Measurements from ENCODE around the gene SOX11.
"Not testable (repeated sequence)": the region's sequence is repeated elsewhere in the genome, so short reads cannot be mapped to it uniquely, and the experiment has no call there.

The SOX11 gene
- long read RNA-seq, donor 1, full-length matches to known transcripts: 65 of 65 reads
- long read RNA-seq, donor 1, partial matches to known transcripts: 0 of 65 reads
- long read RNA-seq, donor 1, other reads (novel, unspliced or antisense): 0 of 65 reads
- long read RNA-seq, donor 2, full-length matches to known transcripts: 41 of 41 reads
- long read RNA-seq, donor 2, partial matches to known transcripts: 0 of 41 reads
- long read RNA-seq, donor 2, other reads (novel, unspliced or antisense): 0 of 41 reads
- long read RNA-seq, donor 3, full-length matches to known transcripts: 41 of 41 reads
- long read RNA-seq, donor 3, partial matches to known transcripts: 0 of 41 reads
- long read RNA-seq, donor 3, other reads (novel, unspliced or antisense): 0 of 41 reads
- long read RNA-seq, donor 4, full-length matches to known transcripts: 67 of 67 reads
- long read RNA-seq, donor 4, partial matches to known transcripts: 0 of 67 reads
- long read RNA-seq, donor 4, other reads (novel, unspliced or antisense): 0 of 67 reads
- long read RNA-seq, donor 5, full-length matches to known transcripts: 73 of 73 reads
- long read RNA-seq, donor 5, partial matches to known transcripts: 0 of 73 reads
- long read RNA-seq, donor 5, other reads (novel, unspliced or antisense): 0 of 73 reads
- long read RNA-seq, donor 6, full-length matches to known transcripts: 49 of 49 reads
- long read RNA-seq, donor 6, partial matches to known transcripts: 0 of 49 reads
- long read RNA-seq, donor 6, other reads (novel, unspliced or antisense): 0 of 49 reads
- long read RNA-seq, donor 7, full-length matches to known transcripts: 112 of 112 reads
- long read RNA-seq, donor 7, partial matches to known transcripts: 0 of 112 reads
- long read RNA-seq, donor 7, other reads (novel, unspliced or antisense): 0 of 112 reads
- long read RNA-seq, donor 8, full-length matches to known transcripts: 37 of 37 reads
- long read RNA-seq, donor 8, partial matches to known transcripts: 0 of 37 reads
- long read RNA-seq, donor 8, other reads (novel, unspliced or antisense): 0 of 37 reads

DNA sequence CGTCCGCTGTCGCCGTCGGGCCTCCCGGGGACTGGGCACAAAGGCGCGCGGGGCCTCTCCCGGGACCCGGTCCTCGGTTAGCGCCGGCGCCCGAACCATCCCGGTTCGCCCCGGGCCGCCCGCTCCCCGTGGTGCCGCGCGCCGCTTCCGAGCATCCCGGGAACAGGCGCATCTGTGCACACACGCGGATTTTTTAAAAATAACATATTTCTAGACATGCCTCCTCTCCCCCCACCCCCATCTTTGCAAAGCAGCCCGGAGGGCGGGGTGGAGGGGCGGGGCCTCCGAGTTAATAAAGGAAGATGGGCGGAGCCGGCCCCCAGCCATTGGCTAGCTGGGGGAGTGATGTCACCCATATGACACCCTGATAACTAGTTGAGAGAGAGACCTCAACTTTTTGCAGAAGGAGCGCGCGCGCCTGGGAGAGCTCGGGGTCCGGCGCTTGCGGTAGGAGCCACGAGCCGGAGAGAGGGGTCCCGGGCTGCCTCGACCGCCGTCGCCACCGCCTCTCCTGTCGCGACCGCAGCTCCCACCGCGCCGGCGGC lies at the start of gene SOX11:
TSS of gene SOX11 (plus strand) at position 400 of the 545 bp plus-strand sequence. CDS start 338 bp downstream, outside the sequence.
- DNase-seq: peak; percentile 99

DNA sequence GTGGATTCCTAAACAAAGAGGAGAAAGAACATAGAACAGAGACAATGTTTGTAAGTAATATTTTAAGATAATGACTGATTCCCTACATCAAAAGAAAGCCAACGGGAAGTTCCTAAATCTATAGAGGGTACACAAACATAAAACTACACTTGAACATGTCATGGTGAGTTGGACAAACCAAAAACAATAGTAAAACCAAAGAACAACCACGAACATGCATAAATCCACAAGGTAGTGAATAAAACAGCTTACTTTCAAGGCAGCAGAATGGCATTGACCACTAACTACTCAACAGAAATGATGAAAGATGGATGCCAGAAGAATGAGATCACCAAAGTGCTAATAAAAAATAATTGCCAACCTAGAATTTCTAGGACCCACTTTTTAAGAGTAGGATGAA lies 39.5 kb upstream of the SOX11 start:
- not testable (repeated sequence) for DNase-seq

DNA sequence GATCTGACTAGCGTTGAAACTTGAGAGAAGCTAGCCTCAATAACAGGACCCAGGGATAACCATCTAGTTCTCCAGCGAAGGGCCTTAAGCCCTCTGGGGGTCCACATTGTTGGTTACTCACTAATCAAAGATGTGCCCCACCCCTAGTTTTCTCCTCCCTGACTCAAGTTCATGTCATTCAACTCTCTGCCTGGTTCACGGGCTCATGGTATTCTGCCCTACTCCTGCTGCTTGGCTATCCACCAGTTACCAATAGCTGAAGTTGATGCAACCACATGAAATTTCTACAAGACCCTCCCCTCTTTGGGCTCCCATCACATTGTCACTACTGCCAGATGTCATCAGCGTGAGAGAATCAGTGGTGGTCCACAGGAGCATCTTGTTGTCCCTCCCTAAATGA lies 38.4 kb upstream of the SOX11 start:
- not testable (repeated sequence) for DNase-seq

DNA sequence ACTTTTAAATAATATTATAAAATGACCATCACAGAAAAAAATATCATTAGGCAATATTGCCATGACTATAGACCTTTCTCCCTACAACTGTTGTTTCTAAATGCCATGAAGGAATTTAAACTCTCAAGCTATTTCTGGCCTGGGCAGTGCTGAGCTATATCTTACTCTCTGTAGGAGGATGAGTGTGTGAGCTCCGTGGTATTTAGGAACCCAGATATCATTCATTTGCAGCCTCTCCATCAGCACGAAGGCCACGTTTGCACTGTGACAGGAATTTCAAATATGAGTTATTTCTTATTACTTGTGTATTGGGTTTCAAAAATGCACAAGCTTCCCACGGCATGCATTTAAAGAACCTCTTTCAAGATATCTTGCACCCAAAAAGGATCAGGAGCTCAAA lies 35.0 kb upstream of the SOX11 start:
- no peak for DNase-seq

DNA sequence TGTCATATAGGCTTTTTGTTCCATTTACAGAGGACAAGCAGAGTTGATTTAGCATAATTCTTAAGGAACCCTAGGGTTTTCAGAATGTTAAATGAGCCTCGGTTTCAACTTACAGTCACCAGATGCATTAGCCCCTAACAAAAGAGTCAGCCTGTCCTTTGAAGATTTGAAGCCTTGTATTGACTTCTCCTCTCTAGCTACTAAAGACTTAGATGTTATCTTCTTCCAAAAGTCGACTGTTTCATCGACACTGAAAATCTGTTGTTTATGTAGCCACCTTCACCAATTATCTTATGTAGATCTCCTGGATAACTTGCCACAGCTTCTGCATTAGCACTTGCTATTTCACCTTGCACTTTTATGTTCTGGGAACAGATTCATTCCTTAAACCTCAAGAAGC lies 31.6 kb upstream of the SOX11 start:
- no peak for DNase-seq

DNA sequence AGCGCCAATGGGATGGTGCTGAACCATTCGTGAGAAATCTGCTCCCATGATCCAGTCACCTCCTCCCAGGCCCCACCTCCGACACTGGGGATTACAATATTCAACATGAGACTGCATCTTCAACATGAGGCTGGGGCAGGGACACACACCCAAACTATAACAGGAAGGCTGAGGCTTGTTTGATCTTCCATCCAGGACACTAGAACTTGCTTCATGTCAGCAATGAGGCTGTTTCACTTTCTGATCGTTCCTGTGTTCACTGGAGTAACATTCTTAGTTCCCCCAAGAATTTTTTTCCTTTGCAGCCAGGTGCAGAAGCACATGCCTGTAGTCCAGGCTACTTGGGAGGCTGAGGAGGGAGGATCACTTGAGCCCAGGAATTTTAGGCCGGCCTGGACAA lies 30.8 kb upstream of the SOX11 start:
- no peak for DNase-seq

DNA sequence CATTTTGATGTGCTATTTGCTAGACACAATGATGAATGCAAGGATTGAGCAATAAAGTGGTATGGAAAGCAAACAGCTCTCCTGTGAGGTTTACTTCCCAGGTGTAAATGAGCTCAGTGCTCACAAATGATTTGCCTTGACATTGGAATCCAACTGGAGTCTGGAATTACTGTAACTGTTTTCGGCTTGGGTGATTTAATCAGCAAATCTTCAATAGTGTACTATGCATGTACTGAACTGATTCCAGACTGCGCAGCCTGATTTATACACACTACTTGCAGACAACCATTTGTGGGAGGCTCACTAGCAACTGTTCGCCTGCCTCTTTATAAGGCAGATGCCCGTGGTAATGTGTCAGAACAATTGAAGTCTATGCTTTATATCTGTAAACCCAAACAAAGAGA lies 27.9 kb upstream of the SOX11 start:
- DNase-seq: no peak

DNA sequence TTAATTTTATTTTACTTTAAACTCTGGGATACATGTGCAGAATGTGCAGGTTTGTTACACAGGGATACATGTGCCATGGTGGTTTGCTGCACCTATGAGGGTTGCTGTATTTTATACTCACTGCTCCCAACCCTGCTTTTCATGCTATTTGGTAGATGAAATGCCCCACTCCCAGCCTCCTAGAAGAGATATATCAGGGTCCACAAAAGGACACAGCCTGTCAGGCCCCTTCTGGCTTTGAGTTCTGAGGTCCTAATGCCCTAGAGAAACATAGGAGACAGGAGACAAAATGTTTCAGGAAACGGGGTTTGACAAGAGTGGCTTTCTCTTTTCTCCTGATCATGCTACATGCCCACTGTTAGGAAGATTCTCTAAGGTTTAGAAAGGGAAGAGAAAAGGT lies 27.1 kb upstream of the SOX11 start:
- no peak for DNase-seq

DNA sequence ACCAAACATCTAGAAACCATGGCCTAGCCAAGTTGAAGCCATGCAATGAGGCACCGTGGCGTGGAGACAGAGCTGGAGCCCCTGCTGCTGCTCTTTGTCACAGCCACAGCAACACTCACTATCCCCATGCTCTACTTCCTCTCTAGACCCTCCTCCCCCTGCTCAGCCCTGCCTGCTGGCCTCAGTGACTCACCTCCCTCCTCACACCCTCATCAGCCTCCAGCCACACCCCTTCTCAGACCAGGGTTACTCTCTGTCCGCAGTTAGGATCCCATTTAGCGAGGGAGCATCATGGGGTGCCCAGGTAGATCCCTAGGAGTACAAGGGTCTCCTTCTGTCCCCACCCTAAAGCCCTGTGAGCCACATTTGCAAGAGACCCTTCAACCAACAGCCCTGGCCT lies 25.4 kb upstream of the SOX11 start:
- DNase-seq: no peak

DNA sequence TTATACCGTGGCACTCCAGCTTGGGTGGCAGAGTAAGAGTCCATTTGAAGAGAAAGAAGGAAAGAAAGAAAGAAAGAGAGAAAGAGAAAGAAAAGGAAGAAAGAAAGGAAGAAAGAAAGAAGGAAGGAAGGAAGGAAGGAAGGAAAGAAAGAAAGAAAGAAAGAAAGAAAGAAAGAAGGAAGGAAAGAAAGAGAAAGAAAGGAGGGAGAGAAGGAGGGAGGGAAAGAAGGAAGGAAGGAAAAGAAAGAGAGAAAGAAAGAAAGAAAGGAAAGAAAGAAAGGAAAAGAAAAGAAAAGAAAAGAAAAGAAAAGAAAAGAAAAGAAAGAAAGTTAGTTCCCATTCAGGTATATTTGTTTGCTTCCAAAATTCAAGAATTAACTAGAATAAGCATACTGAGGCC lies 24.5 kb upstream of the SOX11 start:
- DNase-seq: not testable (repeated sequence)

DNA sequence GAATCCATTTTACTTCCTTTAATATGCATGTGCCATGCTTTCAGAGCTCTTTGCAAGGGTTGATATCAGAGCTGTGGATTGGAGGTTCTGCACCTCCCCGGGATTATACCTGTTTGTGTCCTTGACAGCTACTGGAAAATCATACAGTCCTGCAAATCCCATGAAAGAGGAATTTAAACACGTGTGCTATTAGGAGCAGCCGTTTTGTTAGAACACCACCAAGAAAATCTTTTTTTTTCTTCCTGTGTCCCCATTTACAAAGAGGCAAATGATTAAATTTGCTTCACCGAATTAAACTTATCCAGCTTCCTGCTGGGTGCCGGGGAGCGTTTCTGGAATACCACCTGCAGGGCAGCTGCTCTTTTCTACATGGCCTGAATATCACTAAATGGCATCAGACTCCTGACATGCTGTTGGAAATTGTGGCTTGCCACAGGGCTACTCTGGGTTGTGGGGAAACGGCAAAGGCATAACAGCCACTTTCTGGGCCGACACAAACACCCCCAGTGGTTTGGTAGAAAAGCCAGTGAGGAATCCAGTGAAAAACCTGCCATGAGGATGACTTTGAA lies 23.4 kb upstream of the SOX11 start:
- no peak for DNase-seq

DNA sequence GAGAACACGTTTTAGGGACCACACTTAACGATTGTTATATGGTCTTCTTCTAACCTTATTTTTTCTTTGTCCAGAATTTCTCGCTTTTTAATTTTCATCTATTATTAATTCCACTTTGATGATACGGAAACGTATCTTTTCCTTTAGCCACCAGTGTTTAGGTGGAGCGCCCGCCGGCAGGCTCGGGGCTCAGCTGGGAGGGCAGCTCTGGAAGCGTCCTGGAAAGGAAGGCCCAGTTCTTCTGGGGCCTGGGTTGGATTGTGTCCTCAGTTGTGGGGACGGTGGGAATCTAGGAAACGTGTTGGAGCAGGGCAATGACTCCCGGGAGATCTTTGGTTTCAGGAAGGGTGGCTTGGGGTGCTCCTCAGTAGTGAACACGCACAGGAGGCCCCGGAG lies 19.4 kb upstream of the SOX11 start:
- DNase-seq: no peak

DNA sequence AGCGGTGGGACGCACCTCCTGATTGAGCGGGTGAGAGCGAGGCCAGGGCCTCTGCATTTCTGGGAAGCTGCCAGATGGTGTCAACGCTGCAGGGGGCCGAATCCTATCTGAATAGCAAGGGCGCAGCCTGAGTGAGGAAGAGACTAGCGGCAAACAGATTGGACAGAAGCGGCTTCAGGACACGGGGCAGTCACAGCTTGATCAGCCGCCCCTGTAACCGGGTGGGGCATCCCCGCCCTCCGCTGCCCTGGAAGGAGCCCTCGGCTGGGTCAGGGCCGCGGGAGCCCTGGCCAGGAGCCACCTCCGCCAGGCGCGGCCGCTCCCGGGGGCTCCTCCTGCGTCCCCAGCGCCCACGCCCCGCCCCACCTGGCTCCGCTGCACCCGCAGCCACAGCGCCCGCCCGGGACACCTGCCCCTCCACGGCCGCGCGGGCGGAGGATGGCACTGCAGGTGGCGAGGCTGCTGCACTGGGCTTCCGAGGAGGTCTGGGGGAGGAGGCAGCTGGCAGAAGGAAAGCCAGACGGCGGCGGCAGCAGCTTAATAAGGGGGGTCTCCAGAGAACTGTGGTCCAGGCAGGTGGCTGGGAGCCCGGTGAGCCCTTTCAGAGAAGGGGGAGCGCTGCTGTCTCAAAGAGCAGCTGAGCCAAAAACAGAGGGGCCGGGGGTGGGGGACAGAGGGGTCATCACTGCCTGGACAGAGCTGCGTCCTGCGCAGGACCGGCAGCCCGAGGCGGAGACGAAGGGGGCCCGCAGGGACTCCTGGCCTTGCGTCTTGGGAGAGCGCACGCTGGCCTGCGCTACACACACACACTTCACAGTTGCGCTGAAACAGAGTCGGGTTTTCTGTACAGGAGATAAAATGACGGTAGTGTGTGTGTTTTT lies 18.8 kb upstream of the SOX11 start:
- peak; percentile 64 for DNase-seq

DNA sequence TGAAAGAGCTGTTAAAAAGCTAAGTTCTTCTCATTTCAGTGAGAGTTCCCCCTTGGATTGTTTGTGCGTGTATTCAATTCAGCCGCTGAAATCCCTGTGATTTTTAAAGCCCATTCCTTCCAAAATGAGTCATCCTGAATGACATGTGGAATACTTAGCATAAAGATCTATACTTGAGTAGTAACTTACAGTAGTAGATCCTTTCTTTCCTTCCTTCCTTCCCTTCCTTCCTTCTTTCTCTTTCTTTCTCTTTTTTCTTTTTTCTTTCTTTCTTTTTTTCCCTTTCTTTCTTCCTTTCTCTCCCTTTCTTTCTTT lies 18.2 kb upstream of the SOX11 start:
- no peak for DNase-seq

DNA sequence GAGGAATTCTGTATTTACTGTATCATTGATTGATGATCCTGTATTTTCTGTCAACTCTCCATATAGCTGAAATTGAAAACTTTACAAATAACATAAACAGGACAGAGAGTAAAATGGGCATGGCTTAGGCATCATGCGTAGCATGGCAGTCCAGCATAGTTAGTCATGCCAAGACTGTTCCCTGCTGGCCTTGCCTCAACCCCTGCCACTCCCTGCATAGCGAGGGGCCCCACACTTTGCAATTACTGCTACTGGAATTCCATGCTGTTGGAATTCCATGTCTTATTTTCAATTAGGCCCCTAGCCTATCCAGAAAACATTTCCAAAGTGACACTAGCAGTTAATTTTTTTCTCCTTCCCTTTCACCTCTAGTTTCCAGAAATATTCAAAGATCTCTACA lies 15.1 kb upstream of the SOX11 start:
- DNase-seq: no peak

DNA sequence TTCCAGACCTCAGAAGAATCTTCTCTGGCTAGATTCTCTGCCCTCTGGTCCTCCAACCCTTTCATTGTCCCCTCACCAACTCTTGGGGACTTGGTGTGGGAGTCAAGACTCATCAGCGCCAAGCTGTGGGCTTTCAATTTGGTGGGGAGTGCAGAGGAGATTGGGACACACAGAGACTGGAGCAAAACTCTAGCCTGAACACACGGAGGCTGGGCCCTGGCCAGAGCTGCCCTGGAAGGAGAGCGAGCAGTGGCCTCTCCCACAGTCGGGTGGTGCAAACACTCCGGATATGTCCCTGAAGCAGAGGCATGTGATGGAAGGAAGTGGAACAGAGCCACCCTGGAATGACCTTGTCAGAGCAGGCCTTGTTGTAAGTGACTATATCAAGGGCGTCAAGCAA lies 8.7 kb upstream of the SOX11 start:
- DNase-seq: no peak

DNA sequence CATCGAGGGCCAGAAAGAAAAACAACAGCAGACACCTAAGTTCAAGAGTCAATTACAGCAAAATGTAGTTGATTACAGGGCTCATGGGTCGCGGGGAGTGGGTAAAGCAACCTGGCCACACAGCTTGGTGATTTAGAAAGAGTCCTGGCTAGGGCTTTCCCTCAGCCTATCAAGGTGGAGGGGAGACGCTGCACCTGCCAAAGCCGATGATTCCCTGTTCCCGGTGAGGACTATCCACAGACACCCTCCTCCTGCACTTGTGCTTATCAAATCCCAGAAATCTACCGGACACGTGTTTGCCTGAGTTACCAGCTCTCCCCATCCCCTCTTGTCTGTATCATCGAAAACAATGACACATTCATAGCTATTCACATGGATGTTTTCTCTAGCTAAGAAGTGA lies 7.0 kb upstream of the SOX11 start:
- no peak for DNase-seq

DNA sequence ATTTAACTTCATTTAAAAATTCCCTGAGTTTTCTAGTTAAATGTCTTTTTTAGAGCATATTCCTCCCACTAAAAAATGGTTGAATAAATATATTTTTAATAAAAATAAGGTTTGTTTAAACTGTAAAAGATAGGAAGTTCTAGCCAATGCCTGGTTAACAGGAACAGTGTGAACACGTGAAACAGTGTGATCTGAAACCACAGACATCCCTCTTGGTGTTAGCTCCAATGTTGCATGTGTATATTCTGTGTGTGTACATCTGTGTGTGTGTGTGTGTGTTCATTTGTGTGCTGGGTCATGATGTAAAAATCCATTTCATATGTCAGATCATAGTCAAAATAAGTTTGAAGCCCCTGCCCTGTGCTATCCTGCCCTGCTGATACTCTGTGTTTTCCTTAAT lies 6.1 kb upstream of the SOX11 start:
- DNase-seq: no peak

DNA sequence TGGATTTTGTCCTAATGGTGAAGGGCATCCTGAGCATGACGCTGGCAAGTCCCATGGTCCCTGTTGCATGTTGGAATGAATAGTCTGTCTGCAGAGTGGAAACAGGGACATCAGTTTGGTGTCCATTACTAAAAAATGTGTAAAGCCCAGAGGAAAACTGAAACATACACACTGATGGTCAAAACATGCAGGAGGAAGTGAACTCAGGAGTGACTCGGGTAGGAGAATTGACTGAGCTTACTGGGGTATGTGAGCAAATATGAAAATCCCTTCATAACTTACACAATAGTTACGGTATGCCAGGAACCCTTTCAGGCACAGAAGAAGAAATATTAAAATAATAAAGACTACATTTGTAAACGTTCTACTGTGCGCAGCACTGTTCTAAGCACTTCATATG lies 5.6 kb upstream of the SOX11 start:
- DNase-seq: no peak

DNA sequence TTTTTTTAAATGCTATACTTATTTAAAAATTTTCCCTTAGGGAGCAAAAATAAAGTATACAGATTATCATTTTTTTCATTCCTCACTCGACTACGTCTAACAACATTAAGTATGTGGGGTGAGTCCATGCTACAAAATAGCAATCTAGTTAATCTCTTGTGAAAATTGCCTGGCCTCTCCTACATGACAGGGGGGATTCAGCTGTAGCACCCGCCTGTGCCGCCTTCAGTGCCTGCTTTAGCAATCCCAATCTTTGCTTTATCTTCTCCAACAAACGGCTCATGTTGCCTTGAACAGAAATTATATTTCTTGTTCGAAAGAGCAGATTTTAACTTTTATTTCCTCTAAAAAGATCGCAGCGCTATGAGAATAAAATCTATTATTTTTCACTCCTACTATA lies 2.4 kb upstream of the SOX11 start:
- peak; percentile 23 for DNase-seq

DNA sequence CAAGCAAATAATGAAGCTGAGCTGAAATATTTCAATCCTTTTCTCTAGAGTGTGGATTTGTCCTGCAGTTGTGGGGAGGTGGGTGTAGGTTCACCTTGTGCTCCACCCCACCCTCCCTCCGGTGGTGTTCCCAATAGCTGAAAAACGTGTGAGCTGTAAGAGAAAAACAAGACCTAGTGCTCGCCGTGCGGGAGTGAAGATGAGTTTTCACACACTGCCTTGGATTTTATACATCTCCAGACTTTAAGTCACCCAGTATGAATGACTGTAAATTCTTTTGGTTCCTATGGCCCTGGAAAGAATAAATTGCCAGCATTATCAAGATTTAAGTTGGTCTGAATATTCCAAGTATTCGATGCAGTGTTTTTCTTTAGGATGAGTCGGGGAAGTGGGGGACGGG lies 1.9 kb upstream of the SOX11 start:
- no peak for DNase-seq

DNA sequence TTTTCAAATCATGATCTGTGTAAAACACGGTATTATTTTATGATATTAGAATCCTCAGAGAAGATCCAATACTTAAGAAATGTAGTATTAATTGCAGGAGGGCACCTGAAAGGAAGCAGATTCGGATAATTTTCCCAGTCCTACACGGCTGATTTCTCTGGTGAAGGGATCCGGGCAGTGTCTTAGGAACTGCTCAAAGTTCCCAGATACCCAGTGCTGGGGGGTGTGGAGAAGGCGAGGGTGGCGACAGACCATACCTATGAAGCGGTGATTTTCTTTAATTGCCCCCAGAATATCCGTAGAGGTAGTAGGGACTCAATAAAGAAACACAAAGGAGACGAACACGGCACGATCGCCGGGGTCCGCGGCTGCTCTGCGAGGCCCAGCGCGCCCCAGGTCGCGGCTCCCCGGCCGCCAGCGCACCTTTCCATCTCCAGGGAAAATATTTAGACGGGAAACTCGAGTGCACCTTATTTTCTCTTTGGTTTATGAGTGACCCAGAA lies 1.4 kb upstream of the SOX11 start:
- DNase-seq: peak; percentile 95
